Esophagus squamous epithelium (tissue), 5 donors: ENCODE results near the gene SCN2A. TPM values are rescaled to one million over a fixed set of nuclear protein-coding genes. Genes with fewer than 3 reads are reported as not detected.
"Not testable (repeated sequence)": the region's sequence is repeated elsewhere in the genome, so short reads cannot be mapped to it uniquely, and the experiment has no call there.

Experiments
- DNase-seq: peaks from one replicate; lab custom pipeline; 2025; lab: John Stamatoyannopoulos, UW
- H3K27ac ChIP-seq, 4 donors: fragments of 200-600 bp; sonication (generic); one replicate each; pipeline ENCODE4 v1.5.1; 2016 to 2019; ENCODE audit warnings: mild to moderate bottlenecking in 1 of 4
- H3K27me3 ChIP-seq, 4 donors: fragments of 200-600 bp; sonication (generic); 1 replicate in 3 of 4; 2 replicates in 1 of 4; pipeline versions ENCODE4 v1.5.1 to v1.6.0; 2017 to 2021; ENCODE audit warnings: antibody characterized with exemption in 1 of 4
- H3K36me3 ChIP-seq, 3 donors: fragments of 200-600 bp; sonication (generic); one replicate each; pipeline ENCODE4 v1.5.1; 2016 to 2019
- H3K4me1 ChIP-seq, 3 donors: fragments of 200-600 bp; sonication (generic); one replicate each; pipeline ENCODE4 v1.5.1; 2017 to 2019
- H3K4me3 ChIP-seq, 4 donors: fragments of 200-600 bp; sonication (generic); 1 replicate in 3 of 4; 2 replicates in 1 of 4; pipeline ENCODE4 v1.5.1; 2016 to 2019; ENCODE audit warnings: mild to moderate bottlenecking in 2 of 4, moderate library complexity in 1 of 4
- H3K9me3 ChIP-seq, 3 donors: fragments of 200-600 bp; sonication (generic); one replicate each; pipeline ENCODE4 v1.5.1; 2016 to 2019
- CTCF ChIP-seq, 6 experiments: fragments of 450-650 bp in 4 of 6; fragments of 200-600 bp in 2 of 6; sonication (generic) in 2 of 6; IDR thresholded peaks; one replicate each; pipeline ENCODE4 v1.5.1; 2016 to 2019; ENCODE audit warnings: antibody characterized with exemption in 6 of 6, mild to moderate bottlenecking in 4 of 6, moderate library complexity in 4 of 6
- POLR2A ChIP-seq, 4 donors: fragments of 450-650 bp; IDR thresholded peaks; one replicate each; pipeline ENCODE4 v1.6.1; 2017; ENCODE audit warnings: antibody characterized with exemption in 4 of 4, mild to moderate bottlenecking in 4 of 4, moderate library complexity in 3 of 4
- WGBS, 2 donors: methylation state at CpG; one replicate each; pipeline ENCODE4 v1.1.5; 2018; 5-methylcytosine and 5-hydroxymethylcytosine counted together
- intact Hi-C: fragments of 100-400 bp; cut with DNase I; formaldehyde crosslinking; loops from one replicate; pipeline ENCODE4 v1.15.0; 2022
- total RNA-seq, 4 donors: library from RNA; depleted of rRNA; stranded (reverse); fragments of >200 nt; gene quantifications; one replicate each; pipeline ENCODE4 v1.1.0, GENCODE V29; 2016
- donor health status: DM: yes; HTN: yes; CAD: no.

SCN2A gene
- total RNA-seq, 4 donors from 2014 or later = 0.21 TPM; not detected in 3

DNA sequence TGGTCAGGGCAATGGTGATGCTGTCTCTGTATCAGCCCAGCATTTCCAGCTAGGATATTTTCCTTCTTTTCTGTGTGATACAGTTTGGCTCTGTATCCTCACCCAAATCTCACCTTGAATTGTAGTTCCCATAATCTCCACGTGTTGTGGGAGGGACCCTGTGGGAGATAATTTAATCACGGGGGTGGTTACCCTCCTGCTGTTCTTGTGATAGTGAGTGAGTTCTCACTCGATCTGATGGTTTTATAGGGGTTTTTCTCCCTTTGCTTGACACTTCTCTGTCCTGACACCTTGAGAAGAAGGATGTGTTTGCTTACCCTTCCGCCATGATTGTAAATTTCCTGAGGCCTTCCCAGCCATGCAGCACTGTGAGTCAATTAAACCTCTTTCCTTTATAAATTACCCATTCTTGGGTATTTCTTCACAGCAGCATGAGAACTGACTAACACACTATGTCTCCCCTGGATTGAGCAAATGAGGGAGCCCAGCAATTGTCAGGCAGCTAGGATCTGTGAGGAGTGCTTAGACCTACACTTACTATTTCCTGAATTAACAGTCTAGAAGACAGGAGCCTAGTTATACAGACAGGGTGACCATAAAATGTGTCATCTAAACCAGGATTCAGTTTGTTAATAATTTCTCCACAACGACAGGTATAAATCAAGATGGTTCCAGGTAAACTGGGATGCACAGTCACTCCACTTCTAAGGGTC, 6.0 kb downstream of the SCN2A start:
- Histone ChIP-seq H3K27me3 (no peaks in the 10 kb centered on the region), H3K4me1 (no peaks in the 10 kb centered on the region), H3K9me3 (no peaks in the 10 kb centered on the region), H3K4me3 (no peak overlapping the region), H3K36me3 (no peaks in the 10 kb centered on the region), H3K27ac (no peak overlapping the region)
- TF ChIP-seq CTCF (IDR thresholded peaks at IDR 0.05) (no peak), POLR2A (IDR thresholded peaks at IDR 0.05) (no peak)
- intact Hi-C loops = no loop called here
- 37 to 38% methylated on average over 5 of the region's 5 CpGs for WGBS, 2 donors
- DNase-seq = no peak

GRCh38 chr2:165248238-165248637, 9.0 kb downstream of the SCN2A start:
- H3K4me3 ChIP-seq = no peak overlapping the region
- intact Hi-C loops = no loop called here
- H3K27me3 ChIP-seq = no peaks in the 10 kb centered on the region
- TF ChIP-seq CTCF (IDR thresholded peaks at IDR 0.05) (no peak), POLR2A (IDR thresholded peaks at IDR 0.05) (no peak)
- WGBS, 2 donors = 41 to 49% methylated on average over 2 of the region's 2 CpGs
- H3K36me3 ChIP-seq = no peaks in the 10 kb centered on the region
- H3K27ac ChIP-seq = no peak overlapping the region
- no peaks in the 10 kb centered on the region for H3K9me3 ChIP-seq
- no peak for DNase-seq
- H3K4me1 ChIP-seq = no peaks in the 10 kb centered on the region

DNA sequence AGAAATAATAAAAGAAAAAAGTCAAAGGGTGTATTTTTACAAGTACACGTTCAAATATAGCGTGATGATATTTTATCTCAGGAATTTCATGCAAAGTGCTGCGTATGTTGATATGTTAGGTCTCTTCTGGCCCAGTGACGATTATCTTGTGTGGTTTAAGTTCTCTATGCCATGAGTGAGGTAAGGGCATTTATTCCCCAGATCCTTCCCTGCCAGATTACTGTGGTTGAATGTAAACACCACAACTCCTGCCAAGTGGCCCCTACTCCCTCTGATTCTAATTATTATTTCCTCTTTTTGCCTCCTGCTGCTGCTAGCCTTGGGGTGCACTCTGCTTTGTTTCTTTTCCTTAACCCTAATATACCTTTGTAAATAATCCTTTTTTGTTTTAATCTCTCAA, 12.2 kb downstream of the SCN2A start:
- Histone ChIP-seq H3K27ac (no peak overlapping the region), H3K9me3 (no peaks in the 10 kb centered on the region), H3K4me3 (no peak overlapping the region), H3K27me3 (no peaks in the 10 kb centered on the region), H3K36me3 (no peaks in the 10 kb centered on the region), H3K4me1 (no peaks in the 10 kb centered on the region)
- TF ChIP-seq CTCF (IDR thresholded peaks at IDR 0.05) = no peak
- intact Hi-C loops = no loop called here
- WGBS, 2 donors = 66 to 67% methylated on average over 4 of the region's 4 CpGs
- no peak for DNase-seq

- Histone ChIP-seq H3K27me3 (no peaks in the 10 kb centered on the region), H3K4me3 (no peak overlapping the region), H3K4me1 (no peaks in the 10 kb centered on the region), H3K27ac (no peak overlapping the region), H3K36me3 (no peaks in the 10 kb centered on the region), H3K9me3 (no peaks in the 10 kb centered on the region)
- no peak for DNase-seq
- intact Hi-C loops = no loop called here
- TF ChIP-seq POLR2A (IDR thresholded peaks at IDR 0.05) (no peak), CTCF (IDR thresholded peaks at IDR 0.05) (no peak)
Observed at GRCh38 chr2:165253178-165253577, 14.0 kb downstream of the SCN2A start.

DNA sequence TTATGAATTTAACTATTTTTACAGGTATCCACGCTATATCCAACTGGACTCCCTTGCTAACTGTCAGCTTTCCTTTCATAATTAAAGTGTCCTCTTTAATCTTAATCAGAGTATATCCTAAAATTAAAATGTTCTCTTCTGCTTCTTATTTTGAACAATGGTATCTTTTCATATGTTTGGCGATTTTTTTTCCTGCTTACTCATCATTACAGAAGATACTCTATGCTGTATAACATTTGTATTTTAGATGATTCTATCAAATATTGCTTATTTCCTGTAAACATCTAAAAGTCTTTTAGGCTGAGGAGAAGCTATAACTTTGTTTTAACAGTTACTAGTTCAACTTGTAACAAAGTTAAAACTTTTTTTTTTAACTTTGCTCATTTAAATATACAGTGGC, 17.4 kb downstream of the SCN2A start:
- Histone ChIP-seq H3K27me3 (no peaks in the 10 kb centered on the region), H3K36me3 (no peaks in the 10 kb centered on the region), H3K4me3 (no peak overlapping the region), H3K27ac (no peak overlapping the region), H3K4me1 (no peaks in the 10 kb centered on the region), H3K9me3 (no peaks in the 10 kb centered on the region)
- DNase-seq = no peak
- intact Hi-C loops = no loop called here
- no peak for TF ChIP-seq CTCF (IDR thresholded peaks at IDR 0.05)
- TF ChIP-seq POLR2A (IDR thresholded peaks at IDR 0.05) = no peak
- WGBS, 2 donors = 87 to 90% methylated on average over 2 of the region's 2 CpGs

GRCh38 chr2:165260347-165260746, 21.1 kb downstream of the SCN2A start:
- H3K4me1 ChIP-seq, intact Hi-C loops, H3K4me3 ChIP-seq, DNase-seq, H3K27ac ChIP-seq, H3K9me3 ChIP-seq, H3K36me3 ChIP-seq, H3K27me3 ChIP-seq: not testable (repeated sequence)
- WGBS, 2 donors = 59 to 81% methylated on average over 2 of the region's 2 CpGs
